Limb (tissue), 2 donors: ENCODE results near the gene ATG14.
"Not testable (repeated sequence)": the region's sequence is repeated elsewhere in the genome, so short reads cannot be mapped to it uniquely, and the experiment has no call there.

ENCODE experiments used
- DNase-seq, 2 donors: peaks; one replicate each; pipeline ENCODE4 v3.0.0-alpha.2; 2016; ENCODE audit errors: extremely low spot score in 2 of 2

Gene ATG14

GRCh38 chr14:55352201-55352600 lies 59.4 kb downstream of the ATG14 start:
- no peak for DNase-seq

GRCh38 chr14:55351111-55351510 lies 60.5 kb downstream of the ATG14 start:
- no peak for DNase-seq

GRCh38 chr14:55350461-55350860 lies 61.2 kb downstream of the ATG14 start:
- DNase-seq = no peak

GRCh38 chr14:55349565-55349964 lies 62.1 kb downstream of the ATG14 start:
- DNase-seq = no peak

- DNase-seq = no peak
These were observed 62.7 kb downstream of the ATG14 start for GRCh38 chr14:55348766-55349453.

- no peak for DNase-seq
These were observed 63.9 kb downstream of the ATG14 start for GRCh38 chr14:55347748-55348147.

GRCh38 chr14:55347040-55347439 lies 64.6 kb downstream of the ATG14 start:
- DNase-seq = no peak

GRCh38 chr14:55344582-55345163 lies 67.0 kb downstream of the ATG14 start:
- DNase-seq = not testable (repeated sequence)

GRCh38 chr14:55341781-55342180 lies 69.8 kb downstream of the ATG14 start:
- no peak for DNase-seq

- DNase-seq = no peak
These were observed 71.1 kb downstream of the ATG14 start for GRCh38 chr14:55340482-55340881.

- no peak for DNase-seq
These were observed 71.9 kb downstream of the ATG14 start for GRCh38 chr14:55339770-55340169.

GRCh38 chr14:55336691-55337090 lies 74.9 kb downstream of the ATG14 start:
- no peak for DNase-seq

GRCh38 chr14:55336162-55336561 lies 75.5 kb downstream of the ATG14 start:
- DNase-seq = no peak

- no peak for DNase-seq
These were observed 77.7 kb downstream of the ATG14 start for GRCh38 chr14:55333711-55334485.

GRCh38 chr14:55332654-55333570 lies 78.7 kb downstream of the ATG14 start:
- DNase-seq = no peak

- no peak for DNase-seq
These were observed 81.5 kb downstream of the ATG14 start for GRCh38 chr14:55329999-55330710.

GRCh38 chr14:55328317-55328716 lies 83.3 kb downstream of the ATG14 start:
- DNase-seq = no peak

- no peak for DNase-seq
These were observed 84.5 kb downstream of the ATG14 start for GRCh38 chr14:55327179-55327578.

GRCh38 chr14:55324812-55325211 lies 86.8 kb downstream of the ATG14 start:
- DNase-seq = no peak

GRCh38 chr14:55323910-55324309 lies 87.7 kb downstream of the ATG14 start:
- no peak for DNase-seq

- no peak for DNase-seq
These were observed 92.9 kb downstream of the ATG14 start for GRCh38 chr14:55318694-55319093.
